GM10266 (cell line): ENCODE data around the gene TMED6.

Source experiments
- DNase-seq: peaks from one replicate; pipeline ENCODE4 v3.0.0; 2012; ENCODE audit errors: extremely low spot score
- TF ChIP-seq, protein P1 (sequence below): IDR thresholded peaks from 2 replicates; pipeline ENCODE4 v1.5.1; 2012; ENCODE audit warnings: mild to moderate bottlenecking, low read depth; ENCODE audit not compliant: control insufficient read depth, insufficient read depth; ENCODE audit errors: missing control alignments

TMED6 gene

DNA sequence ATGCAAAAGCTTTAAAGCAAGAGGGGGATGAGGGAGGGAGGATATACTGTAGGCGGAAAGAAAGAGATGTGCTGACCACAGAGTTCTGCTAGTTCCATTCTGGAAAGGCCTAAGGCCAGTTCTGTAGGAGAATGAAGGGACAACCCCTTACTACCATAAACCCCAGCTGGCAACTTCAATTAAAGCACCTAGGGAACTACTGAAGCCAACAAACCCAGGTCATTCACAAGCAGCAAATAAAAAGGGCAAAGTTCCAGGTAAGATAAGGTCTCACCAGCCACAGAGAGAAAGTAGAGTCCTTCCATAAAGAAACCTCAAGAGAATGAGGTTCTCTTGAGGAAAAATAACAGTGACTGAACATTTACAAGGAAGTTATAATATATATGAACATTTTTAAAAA, 21.4 kb upstream of the TMED6 start:
- no peak for DNase-seq
- TF ChIP-seq, protein P1, sequence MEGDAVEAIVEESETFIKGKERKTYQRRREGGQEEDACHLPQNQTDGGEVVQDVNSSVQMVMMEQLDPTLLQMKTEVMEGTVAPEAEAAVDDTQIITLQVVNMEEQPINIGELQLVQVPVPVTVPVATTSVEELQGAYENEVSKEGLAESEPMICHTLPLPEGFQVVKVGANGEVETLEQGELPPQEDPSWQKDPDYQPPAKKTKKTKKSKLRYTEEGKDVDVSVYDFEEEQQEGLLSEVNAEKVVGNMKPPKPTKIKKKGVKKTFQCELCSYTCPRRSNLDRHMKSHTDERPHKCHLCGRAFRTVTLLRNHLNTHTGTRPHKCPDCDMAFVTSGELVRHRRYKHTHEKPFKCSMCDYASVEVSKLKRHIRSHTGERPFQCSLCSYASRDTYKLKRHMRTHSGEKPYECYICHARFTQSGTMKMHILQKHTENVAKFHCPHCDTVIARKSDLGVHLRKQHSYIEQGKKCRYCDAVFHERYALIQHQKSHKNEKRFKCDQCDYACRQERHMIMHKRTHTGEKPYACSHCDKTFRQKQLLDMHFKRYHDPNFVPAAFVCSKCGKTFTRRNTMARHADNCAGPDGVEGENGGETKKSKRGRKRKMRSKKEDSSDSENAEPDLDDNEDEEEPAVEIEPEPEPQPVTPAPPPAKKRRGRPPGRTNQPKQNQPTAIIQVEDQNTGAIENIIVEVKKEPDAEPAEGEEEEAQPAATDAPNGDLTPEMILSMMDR, result no peak

DNA sequence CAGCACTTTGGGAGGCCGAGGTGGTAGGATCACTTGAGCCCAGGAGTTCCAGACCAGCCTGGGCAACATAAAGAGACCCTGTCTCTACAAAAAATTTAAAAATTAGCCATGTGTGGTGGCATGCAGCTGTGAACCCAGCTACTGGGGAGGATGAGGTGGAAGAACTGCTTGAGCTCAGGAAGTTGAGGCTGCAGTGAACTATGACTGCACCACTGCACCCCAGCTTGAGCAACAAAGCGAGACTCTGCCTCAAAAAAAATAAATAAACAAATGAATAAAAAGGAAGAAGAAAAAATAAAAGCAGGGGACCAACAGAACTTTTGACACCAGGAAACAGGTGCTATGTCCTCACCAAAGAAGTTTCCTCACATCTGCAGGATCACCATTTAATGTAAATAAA, 20.0 kb upstream of the TMED6 start:
- TF ChIP-seq, protein P1, result no peak
- no peak for DNase-seq

DNA sequence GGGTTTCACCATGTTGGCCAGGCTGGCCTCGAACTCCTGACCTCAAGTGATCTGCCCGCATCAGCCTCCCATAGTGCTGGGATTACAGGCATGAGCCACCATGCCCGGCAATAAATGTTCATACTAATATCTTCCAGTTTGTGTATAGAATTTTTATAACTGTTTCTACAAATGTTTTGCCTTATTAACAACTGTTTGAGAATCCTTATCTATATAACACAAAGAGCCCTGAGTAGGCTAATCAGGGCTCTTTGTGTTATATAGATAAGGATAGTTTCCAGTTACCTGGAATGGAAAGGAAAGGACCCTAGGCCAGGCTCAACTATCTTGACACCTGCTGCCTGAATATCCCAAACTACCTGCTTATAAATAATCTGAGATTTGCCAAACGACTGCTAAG, 17.3 kb upstream of the TMED6 start:
- DNase-seq, result no peak

DNA sequence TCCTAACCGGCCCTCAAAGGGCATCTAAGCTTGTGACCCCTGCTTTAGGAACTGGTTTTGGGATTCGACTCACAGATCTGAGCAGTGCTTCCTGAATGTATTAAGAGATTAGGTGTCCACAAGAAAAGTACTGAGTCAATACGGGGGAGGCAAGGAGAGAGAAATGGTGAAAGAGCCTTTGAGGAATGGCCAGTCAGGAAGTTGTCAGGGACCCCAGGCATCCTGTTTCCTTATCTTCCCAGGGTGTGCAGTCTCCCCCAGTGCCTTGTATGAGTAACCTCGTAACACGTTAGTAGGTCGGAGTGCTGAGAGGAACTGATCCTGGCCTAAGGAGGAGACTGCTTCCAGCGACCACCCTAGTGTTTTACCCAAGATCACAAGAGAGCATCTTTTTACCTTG, 16.4 kb upstream of the TMED6 start:
- no peak for DNase-seq
- TF ChIP-seq, protein P1, result no peak

More for the DNA sequence above, 17.3 kb upstream of the TMED6 start:
- TF ChIP-seq, protein P1, result no peak

DNA sequence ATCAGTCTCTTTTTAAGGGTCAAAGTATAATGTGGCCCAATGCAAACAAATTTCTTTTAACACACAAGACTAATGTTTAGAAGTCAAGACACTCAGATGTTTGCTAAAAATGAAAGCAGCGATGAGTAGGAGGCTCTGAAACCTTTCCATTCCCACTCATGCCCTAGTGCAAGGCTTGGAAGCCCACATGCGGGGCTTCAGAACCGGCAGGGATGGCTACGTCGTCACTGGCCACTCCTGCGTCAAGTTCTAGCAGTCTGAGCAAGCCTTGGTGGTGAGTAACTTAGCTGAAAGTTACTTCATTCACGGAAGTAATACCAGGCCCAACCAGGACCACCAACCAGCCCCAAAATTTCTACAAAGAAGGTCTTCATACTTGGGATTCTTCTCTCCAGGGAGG, 14.8 kb upstream of the TMED6 start:
- no peak for DNase-seq
- TF ChIP-seq, protein P1, result no peak

DNA sequence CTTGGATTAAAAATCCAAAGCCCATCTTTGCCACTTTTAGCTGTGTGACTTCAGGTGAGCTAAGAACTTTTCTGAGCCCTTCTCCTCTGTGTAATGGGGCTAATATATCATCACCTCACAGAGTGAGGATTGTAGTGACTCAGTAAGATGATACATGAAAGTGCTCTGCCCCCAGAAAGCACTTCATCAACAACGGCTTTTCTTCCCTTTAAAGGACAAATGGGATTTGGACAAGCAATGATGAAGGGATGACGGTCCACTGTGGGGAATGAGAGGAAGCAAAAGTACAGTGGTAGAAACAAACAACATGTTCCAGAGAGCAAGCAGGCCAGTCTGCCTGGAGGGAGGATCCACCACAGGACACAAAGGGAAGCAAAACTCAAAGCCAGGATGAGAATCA, 14.3 kb upstream of the TMED6 start:
- DNase-seq, result no peak
- TF ChIP-seq, protein P1, result no peak

DNA sequence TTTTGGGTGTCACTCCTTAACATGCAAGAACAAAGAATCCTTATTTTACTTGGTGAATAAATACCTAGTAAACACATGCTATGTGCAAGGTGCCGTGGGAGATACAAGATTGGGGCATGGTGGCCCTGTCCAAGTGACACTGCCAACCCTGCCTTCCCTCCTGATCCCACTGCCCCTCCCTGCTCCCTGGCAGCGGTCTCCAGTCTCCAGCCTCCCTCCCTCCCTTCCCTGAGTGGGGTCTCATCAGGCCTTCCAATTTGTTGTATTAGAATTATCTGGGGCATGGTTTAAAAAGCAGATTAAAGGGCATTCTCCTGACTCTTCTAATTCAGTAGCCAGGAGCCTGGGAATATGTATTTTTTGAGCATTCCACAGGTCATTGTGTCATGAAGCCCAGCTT, 12.5 kb upstream of the TMED6 start:
- no peak for DNase-seq
- TF ChIP-seq, protein P1, result no peak
